GM21825 (cell line): ENCODE results near the gene CAMTA1.

Experiments
- ATAC-seq: cut with Tn5 transposase; IDR thresholded peaks from one replicate; pipeline ENCODE4 v1.9.1; 2021; ENCODE audit warnings: mild to moderate bottlenecking, moderate library complexity; ENCODE audit not compliant: unreplicated experiment

The CAMTA1 gene

DNA sequence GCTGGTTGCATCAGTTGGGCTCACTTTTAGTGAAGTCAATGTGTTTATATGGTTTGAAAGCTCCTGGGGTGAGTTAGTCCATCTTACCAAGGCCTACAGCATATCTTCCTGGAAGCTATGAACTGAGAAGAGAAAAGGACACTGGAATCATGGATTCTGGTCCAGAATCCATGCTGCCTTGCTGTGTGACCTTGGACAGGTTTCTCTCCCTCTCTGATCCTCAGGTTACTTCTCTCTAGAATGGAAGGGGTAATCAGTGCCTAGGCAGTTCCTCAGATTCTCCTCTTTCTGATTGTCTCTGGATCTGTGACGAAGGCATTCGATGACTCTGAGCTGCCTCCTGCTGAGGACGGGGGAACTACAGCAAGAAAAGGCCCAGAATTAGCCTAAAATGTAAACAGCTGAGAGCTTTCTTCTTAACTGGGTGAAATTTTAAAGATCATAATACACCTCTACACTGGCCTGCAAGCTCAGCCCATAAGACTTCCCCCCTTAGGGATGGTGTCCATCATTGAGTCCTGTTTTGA, 560.9 kb downstream of the CAMTA1 start:
- no peak for ATAC-seq

DNA sequence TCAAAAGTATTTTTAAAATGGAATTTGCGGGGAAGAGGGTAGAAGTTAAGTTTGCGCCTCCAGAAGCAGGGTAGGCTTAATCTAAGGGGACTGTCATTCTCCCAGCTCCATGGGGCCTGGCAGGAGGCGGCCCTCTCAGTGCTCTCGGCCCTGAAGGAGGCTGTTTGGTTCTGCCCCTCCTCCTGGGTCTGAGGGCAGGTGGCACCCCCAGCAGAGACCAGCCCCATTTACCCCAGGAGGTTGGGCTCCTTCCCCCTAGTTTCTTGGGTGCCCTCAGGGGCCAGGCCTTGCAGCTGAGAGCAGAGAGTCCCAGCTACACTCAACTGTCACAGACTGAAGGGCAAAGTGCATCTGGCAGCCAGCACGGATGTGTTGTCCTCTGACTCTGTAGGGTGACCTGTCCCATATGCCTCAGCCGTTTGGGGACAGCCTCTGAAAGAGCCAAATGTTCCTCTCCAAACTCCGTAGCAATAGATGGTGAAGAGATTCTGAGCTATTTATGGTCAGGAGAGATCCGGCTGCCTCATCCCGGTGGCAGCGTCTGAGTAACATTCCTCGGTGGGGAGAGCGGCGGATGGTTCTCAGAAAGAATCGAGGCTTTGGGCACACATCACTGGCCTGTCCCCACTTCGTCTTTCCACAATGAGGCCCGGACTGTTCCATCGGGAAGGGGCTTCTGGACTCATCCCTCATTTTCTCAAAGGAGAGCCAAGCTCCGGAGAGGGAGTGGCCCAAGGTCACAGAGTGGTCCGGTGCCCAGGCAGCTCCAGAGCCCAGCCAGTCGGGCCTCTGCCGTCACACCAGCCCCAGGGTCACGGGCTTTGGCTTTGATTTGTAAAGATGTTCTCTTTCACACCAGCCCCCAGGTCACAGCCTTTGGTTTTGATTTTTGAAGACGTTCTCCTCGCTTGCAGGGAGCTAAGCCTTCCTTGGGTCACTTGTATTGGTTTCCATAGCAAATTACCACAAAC, 561.6 kb downstream of the CAMTA1 start:
- no peak for ATAC-seq

DNA sequence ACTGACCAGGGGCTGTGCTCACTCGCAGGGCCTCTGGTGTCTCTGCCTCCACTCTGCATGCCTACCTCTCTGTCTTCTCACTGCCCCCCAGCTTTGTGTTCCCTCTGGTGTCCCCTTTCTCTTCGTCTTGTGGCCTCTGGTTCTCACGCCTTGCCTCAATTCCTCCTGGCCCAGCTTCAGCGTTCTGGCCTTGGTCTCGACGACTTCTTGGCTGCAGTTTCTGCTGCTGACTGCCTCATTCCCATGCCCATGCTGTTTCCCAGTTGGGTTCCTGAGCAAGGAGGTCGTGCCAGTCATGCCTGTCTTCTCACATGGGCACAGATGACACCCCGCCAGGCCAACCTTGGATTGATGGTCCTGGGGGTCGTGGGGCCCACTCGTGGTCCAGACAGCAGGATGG, 562.8 kb downstream of the CAMTA1 start:
- no peak for ATAC-seq

DNA sequence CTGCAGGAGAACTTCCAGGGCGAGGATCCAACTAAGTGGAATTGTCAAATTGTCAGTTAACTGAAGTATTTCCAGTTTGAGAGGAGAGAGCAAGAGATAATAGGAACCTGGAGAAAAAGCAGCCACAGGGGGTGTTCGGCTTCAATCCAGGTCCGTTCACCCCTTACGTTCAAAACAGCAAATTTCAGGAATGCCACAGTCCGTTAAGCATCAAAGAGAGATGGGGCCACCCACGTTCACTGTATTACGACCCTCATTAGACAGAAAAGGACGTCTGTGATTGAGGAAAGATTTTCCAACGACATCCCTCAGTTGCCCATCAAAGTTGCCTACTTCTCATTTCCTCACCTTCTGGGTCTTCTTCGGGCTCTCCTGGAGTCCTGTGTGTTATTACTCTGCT, 563.3 kb downstream of the CAMTA1 start:
- no peak for ATAC-seq

DNA sequence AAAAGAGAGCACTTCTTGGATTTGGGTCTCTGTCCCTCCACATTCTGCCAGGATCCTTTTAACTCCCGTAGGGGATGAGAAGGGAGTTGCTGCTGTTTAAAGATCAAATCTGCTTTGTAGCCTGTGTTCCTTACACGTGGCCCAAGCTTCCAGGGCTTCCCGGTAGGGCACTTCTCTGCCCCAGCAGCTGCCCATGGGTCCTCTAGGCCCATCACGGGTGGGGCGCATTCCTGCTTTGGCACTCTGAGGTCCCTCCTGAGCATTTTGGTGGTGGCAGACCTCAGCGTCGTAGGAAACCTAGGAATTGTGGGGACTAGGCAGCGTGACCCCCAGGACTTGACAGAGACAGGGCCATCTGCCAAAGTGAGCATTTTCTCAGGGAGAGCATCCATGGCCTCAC, 565.5 kb downstream of the CAMTA1 start:
- ATAC-seq, result no peak

DNA sequence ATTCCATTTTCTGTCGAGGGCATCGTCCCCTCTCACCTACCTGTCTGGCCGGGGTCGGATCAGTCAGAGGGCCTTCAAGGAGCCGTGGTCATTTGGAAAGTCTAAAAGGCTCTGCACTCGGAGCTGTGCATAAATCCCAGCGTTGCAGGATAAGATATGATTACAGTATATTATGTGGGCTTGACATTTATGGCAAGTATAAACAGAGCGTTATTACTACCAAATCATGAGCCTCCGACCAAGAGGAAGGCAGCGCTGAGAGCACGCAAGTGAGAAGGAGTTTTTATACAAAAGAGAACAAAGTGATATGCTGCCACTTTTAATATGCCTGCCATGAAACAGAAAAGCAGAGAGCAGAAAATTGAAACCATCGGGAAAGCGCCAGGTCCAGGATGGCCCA, 566.4 kb downstream of the CAMTA1 start:
- ATAC-seq, result no peak

DNA sequence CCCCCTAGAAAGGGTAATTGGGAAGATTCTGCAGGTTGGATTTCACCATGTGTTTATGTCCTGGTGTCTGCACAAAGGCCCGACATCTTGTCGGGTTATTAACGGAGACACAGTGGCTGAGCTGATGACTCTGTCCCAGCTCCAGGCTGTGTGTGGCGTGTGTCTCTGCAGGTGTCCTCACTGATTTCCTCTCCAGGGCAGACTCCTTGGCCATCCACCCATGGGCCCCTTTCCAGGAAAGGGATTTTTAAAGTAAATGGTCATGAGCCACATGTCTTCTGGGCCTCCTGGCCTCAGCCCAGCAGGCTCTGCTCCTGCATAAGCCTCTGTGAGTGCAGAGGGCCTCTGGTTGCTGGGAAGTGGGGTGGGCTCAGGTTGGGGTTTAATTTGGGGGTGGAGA, 567.1 kb downstream of the CAMTA1 start:
- ATAC-seq, result no peak

DNA sequence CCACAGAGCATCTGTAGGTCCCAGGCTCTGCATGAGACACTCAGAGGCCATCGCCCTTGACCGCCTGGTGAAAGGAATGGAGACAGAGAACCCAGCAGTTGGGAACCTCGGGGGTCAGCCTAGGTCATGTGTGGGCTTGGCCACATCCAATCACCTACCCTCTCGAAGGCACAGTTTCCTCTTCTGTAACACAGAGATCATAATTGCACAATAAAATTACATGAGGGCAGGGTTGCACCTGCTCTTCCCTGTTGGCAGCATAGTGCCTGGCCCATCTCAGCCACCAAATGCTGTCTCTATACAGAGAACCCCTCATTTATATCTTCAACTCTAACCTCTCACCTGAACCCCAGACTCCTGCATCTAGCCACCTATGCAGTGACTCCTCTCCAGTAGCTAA, 567.7 kb downstream of the CAMTA1 start:
- no peak for ATAC-seq

DNA sequence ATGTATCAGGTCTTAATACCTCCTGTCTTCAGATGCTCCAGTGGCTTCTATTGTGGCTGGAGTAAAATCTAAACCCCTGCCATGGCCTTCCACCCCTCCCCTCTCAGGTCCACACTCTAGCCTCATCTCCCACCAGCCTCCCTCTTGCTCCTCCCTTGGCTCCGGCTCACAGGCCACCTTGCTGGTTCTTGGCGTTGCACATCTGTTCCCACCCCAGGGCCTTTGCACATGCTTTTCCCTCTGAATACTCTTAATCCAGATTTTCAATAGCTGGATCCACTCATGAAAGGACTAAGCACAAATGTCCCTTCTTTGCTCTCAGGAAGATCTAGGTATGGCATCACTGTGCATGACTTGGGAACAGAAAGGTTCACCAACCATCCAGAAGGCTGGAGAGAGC, 570.4 kb downstream of the CAMTA1 start:
- no peak for ATAC-seq

DNA sequence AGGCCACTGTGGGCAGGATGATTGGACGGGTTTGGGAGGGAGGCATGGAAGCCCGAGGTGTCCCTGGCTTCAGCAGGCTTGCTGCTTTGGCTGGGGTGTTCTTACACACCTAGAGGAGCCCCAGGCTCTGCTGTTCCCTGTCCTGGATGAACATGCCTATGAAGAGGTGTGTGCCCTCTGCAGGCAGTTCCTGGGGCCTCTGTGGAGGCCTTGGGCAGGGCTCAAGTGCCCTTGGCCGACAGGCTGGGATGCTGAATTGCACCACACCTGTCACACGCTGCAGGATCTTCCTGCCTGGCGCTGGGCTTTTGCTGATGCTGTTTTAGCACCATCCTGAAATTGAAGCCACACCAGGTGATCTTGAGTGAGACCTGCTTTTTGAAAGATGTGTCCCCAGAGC, 570.8 kb downstream of the CAMTA1 start:
- no peak for ATAC-seq

DNA sequence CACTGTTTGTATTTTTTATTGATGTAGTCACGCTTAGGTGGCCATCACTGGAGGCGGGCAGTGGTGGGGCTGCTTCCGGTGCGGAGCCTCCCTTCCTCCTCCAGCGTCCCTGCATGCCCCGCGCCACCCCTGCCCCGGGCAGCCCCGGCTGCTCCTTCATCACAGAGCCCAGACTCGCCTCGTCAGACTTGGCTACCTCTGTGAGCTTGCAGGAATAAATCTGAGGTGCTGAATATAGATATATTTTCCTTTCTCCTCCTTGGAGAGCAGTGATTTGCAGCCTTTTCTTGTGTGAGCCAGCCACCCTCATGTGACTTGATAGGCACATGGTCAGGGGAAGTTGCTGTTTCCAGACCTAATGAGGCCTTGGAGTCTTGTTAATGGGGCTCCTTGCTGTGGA, 573.2 kb downstream of the CAMTA1 start:
- ATAC-seq, result no peak

DNA sequence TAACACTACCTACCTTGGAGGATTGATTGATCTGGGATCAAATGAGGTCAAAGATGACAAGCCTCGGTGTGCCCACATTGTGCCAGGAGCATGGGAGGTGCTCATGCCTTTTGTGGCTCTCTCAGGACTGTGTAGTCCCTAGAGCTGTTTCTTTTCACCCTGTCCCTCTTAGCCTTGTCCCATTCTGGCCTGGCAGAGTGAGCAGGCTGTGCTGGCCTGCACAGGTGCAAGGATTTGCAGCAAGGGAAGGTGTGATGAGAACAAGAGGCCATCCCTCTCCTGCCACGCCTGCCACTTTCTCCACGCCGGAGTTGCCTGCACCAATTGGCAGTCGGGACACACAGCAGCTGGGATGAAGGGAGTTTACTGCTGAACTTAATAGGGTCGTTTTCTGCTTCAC, 575.3 kb downstream of the CAMTA1 start:
- ATAC-seq, result no peak

DNA sequence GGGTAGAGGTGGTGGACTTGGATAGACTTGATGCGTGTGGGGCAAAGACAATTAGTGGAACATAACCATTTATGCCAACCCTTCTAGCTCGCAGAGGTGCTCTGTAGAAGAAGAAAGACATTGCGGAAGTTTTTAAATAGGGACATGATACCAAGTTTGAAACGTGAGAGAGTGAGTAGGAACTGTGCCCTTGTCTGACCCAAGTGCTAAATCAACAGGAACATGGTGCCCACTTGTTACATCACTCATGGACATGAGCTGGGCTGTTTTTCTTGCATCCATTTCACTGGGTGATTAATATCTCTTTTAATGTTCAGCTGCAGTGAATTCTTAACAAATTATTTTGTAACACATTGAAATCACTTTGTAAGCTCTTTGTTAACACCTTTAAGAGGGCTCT, 577.7 kb downstream of the CAMTA1 start:
- ATAC-seq, result no peak

DNA sequence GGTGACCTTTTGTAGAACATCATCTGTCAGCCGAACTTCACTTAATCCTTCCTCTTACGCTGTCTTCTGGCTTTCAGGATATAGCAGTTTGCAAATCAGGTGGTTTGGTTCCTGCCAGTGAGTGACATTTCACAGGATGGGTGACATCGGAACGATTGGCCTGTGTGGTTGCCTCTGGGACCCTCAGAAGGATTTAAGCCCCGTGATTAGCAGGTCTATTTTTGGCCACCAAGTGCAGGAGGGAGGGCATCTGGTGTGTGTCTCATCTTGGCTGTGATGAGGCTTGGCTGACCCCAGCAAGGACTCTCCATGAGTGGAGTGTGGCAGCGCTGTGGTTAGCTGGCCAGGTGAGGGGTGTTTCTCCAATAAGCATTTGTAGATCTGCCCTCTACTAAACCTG, 578.2 kb downstream of the CAMTA1 start:
- ATAC-seq, result no peak

DNA sequence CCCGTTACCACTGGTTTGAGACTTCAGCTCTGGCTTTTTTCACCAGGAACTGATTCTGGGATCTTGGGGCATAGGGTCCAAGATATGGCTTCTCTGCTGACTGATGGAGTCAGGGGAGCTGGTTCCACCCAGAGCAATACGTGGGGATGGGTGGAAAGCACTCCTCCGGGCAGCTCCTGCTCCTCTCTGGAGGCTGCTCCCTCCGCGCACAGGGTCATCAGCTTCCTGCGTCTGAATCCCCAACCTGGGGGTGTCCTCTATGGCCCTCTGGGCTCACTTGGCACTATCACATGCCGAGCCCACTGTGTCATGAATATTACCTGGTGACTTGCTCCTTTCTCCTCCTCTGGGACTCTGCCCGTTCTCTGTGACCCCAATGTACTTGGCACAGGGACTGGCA, 580.5 kb downstream of the CAMTA1 start:
- ATAC-seq, result no peak

DNA sequence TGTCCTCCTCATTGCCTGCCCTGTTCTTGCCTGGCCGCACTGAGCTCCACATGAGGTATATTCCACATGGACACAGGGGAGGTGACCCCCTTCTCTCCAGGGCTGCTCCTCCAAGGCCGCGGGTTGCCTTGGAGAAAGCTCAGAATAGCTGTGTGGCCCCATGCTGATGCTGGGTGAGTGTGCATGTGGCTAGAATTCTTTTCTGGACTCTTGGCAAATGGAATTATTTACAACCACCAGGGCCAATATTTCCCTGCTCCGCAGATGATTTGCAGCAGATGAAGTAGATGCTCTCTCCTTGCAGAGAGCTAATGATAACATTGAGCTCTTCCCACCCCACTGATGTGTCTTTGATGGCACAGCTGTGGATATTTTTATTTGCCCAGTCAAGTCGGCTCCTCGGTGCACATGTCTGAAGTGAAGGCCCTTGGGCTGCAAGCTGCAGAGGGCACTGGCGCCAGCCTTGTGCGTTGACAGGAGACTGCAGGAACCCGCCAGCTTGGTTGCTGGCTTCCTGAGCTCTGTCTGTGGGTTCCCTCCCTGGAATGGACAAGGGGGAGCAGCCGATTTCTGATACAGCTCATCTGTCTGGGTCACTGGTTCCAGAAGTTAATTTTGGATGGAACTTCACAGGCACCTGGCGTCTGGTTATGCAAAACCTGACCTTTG, 581.2 kb downstream of the CAMTA1 start:
- no peak for ATAC-seq

DNA sequence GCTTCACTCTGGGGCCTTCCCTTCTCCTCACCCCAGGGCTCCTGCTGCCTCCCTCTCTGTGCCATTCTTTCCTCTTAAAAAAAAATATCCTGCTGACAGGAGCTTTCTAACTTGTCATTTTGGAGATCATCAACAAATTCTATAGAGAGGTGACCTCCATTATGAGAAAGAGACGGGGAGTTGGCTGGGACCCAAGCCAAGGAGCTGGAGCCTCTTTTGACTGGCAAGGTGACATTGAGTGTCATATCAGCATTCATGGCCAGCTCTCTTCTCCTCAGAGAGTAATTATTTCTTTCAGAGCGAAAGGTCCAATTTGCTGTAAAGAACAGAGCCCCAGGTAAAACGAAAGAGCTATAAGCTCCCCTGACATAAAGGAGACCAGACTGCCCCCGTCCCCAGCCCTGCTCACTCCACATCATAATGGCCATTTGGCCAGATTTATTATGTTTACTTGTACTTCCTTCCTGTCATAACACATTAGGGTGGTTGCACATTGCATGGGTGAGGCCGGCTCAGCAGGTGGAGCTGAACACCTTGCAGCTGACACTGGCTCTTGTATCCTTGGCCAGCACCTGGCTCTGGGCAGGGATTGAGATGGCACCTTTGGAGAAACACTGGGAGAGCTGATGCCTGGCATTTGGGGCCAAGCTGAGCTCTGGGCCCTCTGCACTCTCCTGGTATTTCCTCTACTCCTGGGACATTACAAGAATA, 581.9 kb downstream of the CAMTA1 start:
- ATAC-seq, result no peak

DNA sequence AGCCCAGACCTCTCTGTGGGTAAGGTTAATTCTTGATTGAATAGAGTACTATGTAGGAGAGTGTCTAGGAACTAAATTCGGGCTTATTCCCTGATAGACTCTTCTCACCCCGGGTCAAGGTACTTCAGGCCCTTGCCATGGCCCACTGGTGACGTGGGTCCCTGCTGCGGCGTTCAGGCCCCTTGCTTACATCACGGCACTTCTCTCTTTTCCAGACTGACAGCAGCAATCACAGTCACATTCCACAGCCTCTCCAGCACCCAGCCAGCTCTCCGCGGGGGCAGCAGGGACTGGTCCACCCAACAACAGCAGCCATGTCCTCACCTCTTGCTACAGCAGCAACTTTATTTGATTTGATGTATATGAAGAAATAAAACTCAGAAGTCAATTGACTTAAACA, 584.6 kb downstream of the CAMTA1 start:
- ATAC-seq, result no peak

DNA sequence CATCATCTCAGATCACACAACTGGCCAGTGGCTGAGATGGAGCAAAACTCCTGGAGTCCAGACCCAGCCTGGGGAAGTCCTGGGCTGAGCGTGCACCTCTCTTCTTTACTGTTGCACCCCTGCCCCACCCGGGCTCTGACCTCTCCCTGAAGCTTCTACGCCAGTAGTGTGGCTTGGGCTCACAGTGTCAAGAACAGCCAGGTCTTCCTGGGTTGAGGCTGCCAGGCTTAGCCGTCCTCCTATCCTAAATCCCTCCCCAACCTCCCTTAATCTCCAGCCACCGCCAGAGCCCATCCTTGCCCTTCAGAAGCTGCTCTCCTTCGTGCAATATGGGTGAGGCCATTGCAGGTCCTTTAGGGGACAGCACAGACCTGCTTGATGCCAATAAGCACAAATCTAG, 586.7 kb downstream of the CAMTA1 start:
- no peak for ATAC-seq

DNA sequence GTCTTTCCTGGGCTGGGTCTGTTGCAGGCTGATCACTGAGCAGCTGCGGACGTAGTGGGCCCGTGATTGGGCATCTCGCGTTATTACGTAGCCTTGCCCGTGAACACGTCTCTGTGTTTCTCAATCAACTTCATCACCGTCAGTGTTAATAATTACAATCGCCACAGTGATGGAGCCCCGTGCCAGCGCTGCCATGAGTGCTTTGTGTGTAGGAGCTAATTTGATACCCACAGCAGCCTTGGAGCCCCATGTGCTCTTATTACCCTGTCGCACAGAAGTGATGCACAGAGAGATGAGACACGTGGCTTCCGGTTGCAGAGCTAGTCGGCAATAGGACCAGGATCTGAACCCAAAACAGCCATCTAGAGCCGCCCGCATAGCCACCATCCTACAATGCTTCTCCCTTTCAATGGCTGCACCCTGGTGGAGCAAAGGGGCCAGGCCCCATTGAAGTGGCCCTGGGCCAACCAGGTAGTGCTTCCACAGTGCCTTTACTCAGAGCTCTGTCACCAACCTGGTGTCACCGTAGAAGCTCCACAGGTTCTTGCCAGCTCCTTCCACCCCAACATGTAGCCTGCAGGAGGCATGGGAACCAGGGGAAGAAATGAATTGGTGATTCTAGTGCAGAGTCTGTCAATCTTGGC, 587.3 kb downstream of the CAMTA1 start:
- no peak for ATAC-seq

DNA sequence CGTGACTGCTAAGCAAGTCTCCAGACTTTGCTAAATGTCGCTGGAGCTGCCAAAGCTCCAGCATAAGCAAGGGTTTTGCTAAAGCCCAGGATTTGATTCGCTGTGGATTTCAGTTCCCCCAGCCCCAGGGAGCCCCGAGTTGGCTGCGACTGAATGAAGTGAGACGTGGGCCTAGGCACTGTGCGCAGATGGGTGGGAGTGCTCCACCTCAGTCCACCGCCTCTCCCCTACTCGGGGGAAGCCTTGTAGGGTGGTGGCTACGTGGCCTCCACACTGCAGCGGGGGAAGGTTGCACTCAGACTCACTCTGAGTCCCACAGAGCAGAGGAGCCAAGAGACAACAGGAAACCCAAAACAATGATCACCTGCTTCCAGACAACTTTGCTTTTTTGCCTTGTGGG, 588.0 kb downstream of the CAMTA1 start:
- no peak for ATAC-seq
